Activated naive CD8-positive, alpha-beta T cell (primary cell): Measurements from ENCODE around the gene CELF5.
"Not testable (repeated sequence)": the region's sequence is repeated elsewhere in the genome, so short reads cannot be mapped to it uniquely, and the experiment has no call there.

Source experiments
- H3K27ac Mint-ChIP-seq: one replicate; pipeline ENCODE4 v1.8.0; 2021; ENCODE audit warnings: mixed read lengths
- H3K27me3 Mint-ChIP-seq: one replicate; pipeline ENCODE4 v1.8.0; 2021; ENCODE audit warnings: mixed read lengths
- H3K36me3 Mint-ChIP-seq: one replicate; pipeline ENCODE4 v1.8.0; 2021; ENCODE audit warnings: mixed read lengths
- H3K4me1 Mint-ChIP-seq: one replicate; pipeline ENCODE4 v1.8.0; 2021; ENCODE audit warnings: low read depth, mixed read lengths
- H3K4me3 Mint-ChIP-seq: one replicate; pipeline ENCODE4 v1.8.0; 2021; ENCODE audit warnings: mild to moderate bottlenecking, mixed read lengths
- H3K9me3 Mint-ChIP-seq: one replicate; pipeline ENCODE4 v1.8.0; 2021; ENCODE audit warnings: low read depth, mixed read lengths

CELF5 gene

DNA sequence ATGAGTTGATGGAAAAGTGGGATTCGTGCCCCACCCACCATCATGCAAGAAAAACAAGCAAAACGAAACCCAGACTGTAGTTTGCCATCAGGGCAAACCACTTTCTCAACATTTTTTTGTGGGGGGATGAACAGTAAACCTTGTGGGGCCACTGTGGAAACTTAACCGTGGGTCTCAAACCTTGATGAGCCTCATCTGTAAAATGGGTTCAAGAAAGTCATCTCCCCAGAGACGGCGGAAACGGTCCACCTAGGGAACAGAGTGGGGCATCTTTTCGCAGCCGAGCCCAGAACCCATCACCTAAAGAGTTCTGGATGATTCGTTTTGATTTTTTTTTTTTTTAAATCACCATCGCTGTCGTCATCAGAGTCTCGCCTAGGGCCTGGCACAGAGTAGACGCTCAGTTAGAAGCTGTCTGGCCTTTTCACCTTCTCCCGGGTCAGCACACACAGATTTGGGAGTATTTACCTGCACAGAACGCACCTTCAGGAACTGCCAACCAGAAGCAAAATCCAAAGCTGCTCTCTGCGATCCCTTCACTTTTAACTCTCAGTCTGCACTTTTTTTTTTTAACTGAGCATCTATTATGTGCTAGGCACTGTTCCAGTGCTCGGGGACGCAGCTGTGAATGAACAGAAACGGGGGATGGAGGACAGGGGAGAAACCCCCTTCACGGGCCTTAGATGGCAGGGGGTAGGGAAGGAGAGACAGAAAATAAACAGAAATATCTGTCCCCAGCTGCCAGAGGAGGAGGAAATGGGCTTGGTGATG is 69.8 kb downstream of the CELF5 start:
- Mint-ChIP-seq H3K4me1 (no peaks in the 10 kb centered on the region), H3K27ac (no peak overlapping the region), H3K36me3 (no peaks in the 10 kb centered on the region), H3K4me3 (no peak overlapping the region), H3K27me3 (peaks cover 7% of the 10 kb centered on the region), H3K9me3 (no peaks in the 10 kb centered on the region)

DNA sequence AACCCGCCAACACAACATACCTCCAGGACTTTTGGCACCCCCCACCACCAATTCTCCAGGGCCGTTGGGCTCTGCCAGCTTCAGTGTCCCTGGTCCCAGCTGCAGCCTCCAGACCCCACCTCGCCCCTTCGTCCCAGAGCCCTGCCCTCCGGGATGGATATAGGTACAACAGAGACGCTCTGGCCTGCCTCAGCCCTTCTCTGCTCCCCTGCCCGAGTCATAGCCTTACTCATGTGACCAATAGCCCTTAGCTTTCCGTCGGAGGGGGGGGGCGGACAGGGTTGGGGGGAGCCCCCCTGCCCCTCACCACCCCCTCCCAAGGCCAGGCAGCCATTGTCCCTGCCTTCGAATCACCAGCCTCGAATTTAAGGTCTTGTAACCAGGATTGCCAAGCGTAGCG is 71.1 kb downstream of the CELF5 start:
- Mint-ChIP-seq H3K4me3 (no peak overlapping the region), H3K27me3 (peaks cover 8% of the 10 kb centered on the region), H3K9me3 (no peaks in the 10 kb centered on the region), H3K27ac (no peak overlapping the region), H3K36me3 (no peaks in the 10 kb centered on the region), H3K4me1 (no peaks in the 10 kb centered on the region)

DNA sequence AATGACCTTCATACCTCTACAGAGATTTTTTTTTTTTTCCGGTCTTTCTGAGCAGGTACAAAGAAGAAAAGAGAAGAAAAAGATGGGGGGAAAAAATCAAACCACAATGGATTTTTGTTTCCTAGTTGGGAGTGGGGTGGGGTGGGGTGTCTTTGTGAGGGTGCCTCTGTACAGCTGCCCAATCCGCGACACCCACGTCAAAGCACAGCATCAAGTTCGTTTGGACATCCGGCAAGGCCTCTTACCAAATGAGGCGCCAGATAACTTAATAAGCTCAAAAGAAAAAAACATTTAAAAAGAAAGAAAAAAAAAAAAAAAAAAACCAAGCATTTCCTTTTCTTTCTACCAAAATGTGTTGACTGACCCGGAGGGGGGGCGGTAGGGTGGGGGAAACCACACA is 71.6 kb downstream of the CELF5 start:
- Mint-ChIP-seq H3K36me3 (no peaks in the 10 kb centered on the region), H3K27ac (no peak overlapping the region), H3K4me3 (no peak overlapping the region), H3K9me3 (no peaks in the 10 kb centered on the region), H3K27me3 (peaks cover 8% of the 10 kb centered on the region), H3K4me1 (no peaks in the 10 kb centered on the region)

DNA sequence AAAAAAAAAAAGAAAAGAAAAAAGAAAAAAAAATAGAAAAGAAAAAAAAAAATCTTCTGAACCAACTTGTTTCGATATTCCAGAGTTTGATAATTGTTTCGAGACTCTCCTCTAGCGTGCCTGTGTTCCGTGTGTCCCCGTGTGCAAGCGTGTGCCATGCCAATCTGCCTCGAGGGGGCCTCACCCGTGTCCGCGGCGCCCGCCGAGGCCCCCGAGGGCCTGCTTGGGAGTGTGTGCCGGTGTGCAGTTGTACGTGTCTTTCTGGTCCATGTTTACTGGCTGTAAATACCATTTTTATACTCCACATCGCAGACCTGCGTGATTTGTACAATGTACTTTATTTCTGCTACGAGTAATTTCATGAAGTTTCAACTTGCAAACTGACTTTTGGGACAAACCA is 72.0 kb downstream of the CELF5 start:
- no peak overlapping the region for H3K4me3 Mint-ChIP-seq
- peaks cover 8% of the 10 kb centered on the region for H3K27me3 Mint-ChIP-seq
- H3K9me3 Mint-ChIP-seq, result no peaks in the 10 kb centered on the region
- H3K27ac Mint-ChIP-seq, result no peak overlapping the region
- no peaks in the 10 kb centered on the region for H3K36me3 Mint-ChIP-seq
- H3K4me1 Mint-ChIP-seq, result no peaks in the 10 kb centered on the region

DNA sequence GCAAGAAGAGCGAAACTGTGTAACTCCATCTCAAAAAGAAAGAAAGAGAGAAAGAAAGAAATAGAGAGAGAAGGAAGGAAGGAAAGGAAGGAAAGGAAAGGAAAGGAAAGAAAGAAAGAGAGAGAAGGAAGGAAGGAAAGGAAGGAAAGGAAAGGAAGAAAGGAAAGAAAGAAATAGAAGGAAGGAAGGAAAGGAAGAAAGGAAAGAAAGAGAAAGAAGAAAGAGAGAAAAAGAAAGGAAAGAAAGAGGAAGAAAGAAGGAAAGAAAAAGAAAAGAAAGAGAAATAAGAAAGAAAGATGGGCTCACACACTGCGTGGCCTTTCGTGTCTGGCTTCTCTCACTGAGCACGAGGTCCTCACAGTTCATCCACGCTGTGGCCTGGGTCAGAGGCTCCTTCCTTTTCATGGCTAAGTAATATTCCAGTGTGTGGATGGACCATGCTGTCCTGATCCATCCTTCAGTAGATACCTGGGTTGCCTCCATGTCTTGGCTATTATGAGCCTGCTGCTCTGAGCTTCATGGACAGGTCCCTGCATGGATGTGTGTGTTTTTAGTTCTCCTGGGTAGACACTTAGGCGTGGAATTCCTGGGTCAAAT is 74.5 kb downstream of the CELF5 start:
- Mint-ChIP-seq H3K9me3 (no peaks in the 10 kb centered on the region), H3K4me1 (no peaks in the 10 kb centered on the region), H3K27ac (no peak overlapping the region), H3K36me3 (peaks cover 2% of the 10 kb centered on the region), H3K27me3 (peaks cover 6% of the 10 kb centered on the region), H3K4me3 (no peak overlapping the region)

- not testable (repeated sequence) for H3K4me1 Mint-ChIP-seq, H3K27ac Mint-ChIP-seq, H3K36me3 Mint-ChIP-seq, H3K9me3 Mint-ChIP-seq, H3K27me3 Mint-ChIP-seq, H3K4me3 Mint-ChIP-seq
Observed at GRCh38 chr19:3300566-3300965, 76.1 kb downstream of the CELF5 start.

- peaks cover 2% of the 10 kb centered on the region for H3K36me3 Mint-ChIP-seq
- H3K27me3 Mint-ChIP-seq, result peaks cover 3% of the 10 kb centered on the region
- no peaks in the 10 kb centered on the region for H3K9me3 Mint-ChIP-seq
- H3K4me1 Mint-ChIP-seq, result peaks cover 2% of the 10 kb centered on the region
- H3K4me3 Mint-ChIP-seq, result no peak overlapping the region
- H3K27ac Mint-ChIP-seq, result no peak overlapping the region
Observed at GRCh38 chr19:3302755-3303154, 78.3 kb downstream of the CELF5 start.

DNA sequence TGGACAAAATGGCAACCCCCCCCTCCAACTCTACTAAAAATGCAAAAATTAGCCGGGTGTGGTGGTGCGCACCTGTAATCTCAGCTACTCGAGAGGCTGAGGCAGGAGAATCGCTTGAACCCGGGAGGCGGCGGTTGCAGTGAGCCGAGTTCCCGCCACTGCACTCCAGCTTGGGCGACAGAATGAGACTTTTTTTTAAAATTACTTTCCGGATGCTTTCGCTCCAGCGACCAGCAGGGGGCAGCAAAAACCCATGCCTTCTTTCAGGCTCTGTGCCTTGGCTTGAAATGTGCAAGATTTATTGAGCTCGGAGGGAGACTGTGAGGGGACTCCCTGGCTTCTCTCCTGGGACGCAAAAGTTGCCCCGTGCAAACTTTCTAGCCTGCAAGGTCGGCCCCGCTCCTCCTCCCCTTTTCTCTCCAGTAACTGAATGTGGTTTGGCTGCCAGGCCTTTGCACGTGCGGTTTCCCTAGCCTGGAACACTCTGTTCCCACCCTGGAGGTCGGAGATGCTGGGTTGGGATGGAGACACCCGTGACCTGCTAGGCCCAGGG is 80.5 kb downstream of the CELF5 start:
- Mint-ChIP-seq H3K9me3 (no peaks in the 10 kb centered on the region), H3K27me3 (peaks cover 11% of the 10 kb centered on the region), H3K36me3 (peaks cover 2% of the 10 kb centered on the region), H3K27ac (no peak overlapping the region), H3K4me1 (peaks cover 4% of the 10 kb centered on the region), H3K4me3 (no peak overlapping the region)

GRCh38 chr19:3309724-3310123 is 85.3 kb downstream of the CELF5 start:
- Mint-ChIP-seq H3K36me3 (no peaks in the 10 kb centered on the region), H3K4me1 (peaks cover 4% of the 10 kb centered on the region), H3K27me3 (peaks cover 21% of the 10 kb centered on the region), H3K9me3 (no peaks in the 10 kb centered on the region), H3K27ac (no peak overlapping the region), H3K4me3 (no peak overlapping the region)

- no peak overlapping the region for H3K4me3 Mint-ChIP-seq
- no peaks in the 10 kb centered on the region for H3K9me3 Mint-ChIP-seq
- peaks cover 2% of the 10 kb centered on the region for H3K4me1 Mint-ChIP-seq
- H3K27me3 Mint-ChIP-seq, result peaks cover 21% of the 10 kb centered on the region
- no peaks in the 10 kb centered on the region for H3K36me3 Mint-ChIP-seq
- no peak overlapping the region for H3K27ac Mint-ChIP-seq
Observed at GRCh38 chr19:3310280-3310679, 85.8 kb downstream of the CELF5 start.

- Mint-ChIP-seq H3K27me3 (peaks cover 21% of the 10 kb centered on the region), H3K36me3 (no peaks in the 10 kb centered on the region), H3K9me3 (no peaks in the 10 kb centered on the region), H3K27ac (no peak overlapping the region), H3K4me1 (peaks cover 2% of the 10 kb centered on the region), H3K4me3 (no peak overlapping the region)
Observed at GRCh38 chr19:3310711-3311110, 86.2 kb downstream of the CELF5 start.

- Mint-ChIP-seq H3K27ac (no peak overlapping the region), H3K4me1 (no peaks in the 10 kb centered on the region), H3K4me3 (no peak overlapping the region), H3K27me3 (peaks cover 24% of the 10 kb centered on the region), H3K36me3 (no peaks in the 10 kb centered on the region), H3K9me3 (no peaks in the 10 kb centered on the region)
Observed at GRCh38 chr19:3313199-3313575, 88.7 kb downstream of the CELF5 start.

GRCh38 chr19:3314962-3315675 is 90.7 kb downstream of the CELF5 start:
- Mint-ChIP-seq H3K27me3 (peaks cover 15% of the 10 kb centered on the region), H3K4me3 (no peak overlapping the region), H3K36me3 (no peaks in the 10 kb centered on the region), H3K9me3 (no peaks in the 10 kb centered on the region), H3K27ac (no peak overlapping the region), H3K4me1 (no peaks in the 10 kb centered on the region)

DNA sequence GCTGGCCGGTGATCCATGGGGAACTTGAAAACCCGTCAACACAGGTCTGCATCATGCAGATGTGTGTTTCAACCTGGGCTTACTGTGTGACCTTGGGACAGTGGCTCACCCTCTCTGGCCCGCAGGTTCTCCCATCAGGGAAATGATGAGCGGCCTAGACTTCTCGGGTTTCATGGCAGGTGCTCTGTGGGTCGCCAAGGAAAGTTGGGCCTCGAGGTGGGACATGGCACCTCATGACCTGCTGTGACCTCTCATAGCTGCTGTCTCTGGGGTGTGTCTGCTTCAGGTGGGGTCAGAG is 91.2 kb downstream of the CELF5 start:
- Mint-ChIP-seq H3K27ac (no peak overlapping the region), H3K27me3 (peaks cover 13% of the 10 kb centered on the region), H3K36me3 (no peaks in the 10 kb centered on the region), H3K4me1 (no peaks in the 10 kb centered on the region), H3K4me3 (no peak overlapping the region), H3K9me3 (no peaks in the 10 kb centered on the region)

DNA sequence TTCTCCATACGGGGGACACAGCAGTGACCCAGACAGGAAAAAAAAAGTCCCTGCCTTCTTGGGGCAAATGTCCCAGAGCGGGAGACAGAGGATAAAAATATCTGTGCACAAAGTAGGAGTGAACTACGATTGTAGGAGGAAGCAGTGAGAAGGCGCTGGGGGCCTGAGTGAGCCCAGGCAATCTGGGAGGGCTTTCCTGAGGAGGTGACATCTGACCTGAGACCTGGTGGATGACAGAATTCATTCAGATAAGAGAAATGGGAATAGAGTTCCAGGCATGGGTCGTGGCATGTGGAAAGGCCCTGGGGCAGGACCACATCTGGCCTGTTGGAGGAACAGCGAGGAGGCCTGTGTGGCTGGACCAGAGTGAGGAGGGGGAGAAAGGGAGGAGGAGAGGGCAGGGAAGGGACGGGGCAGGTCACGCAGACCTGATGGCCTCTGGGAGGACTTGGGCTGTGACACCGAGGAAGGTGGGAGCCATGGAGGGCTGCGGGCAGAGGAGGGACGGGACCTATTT is 91.7 kb downstream of the CELF5 start:
- Mint-ChIP-seq H3K27ac (no peak overlapping the region), H3K36me3 (no peaks in the 10 kb centered on the region), H3K4me3 (no peak overlapping the region), H3K9me3 (no peaks in the 10 kb centered on the region), H3K27me3 (peaks cover 16% of the 10 kb centered on the region), H3K4me1 (no peaks in the 10 kb centered on the region)
